SK-N-SH treated with all-trans-retinoic acid at 6 μM for 48 hours (cell line): Measurements from ENCODE around the gene URI1.

Experiments
- ARNTL ChIP-seq: fragments of 450-650 bp; formaldehyde crosslinking; IDR thresholded peaks from 2 replicates; pipeline ENCODE4 v1.5.0; 2020; ENCODE audit warnings: low read depth, mild to moderate bottlenecking, moderate library complexity, borderline replicate concordance
- CSDC2 ChIP-seq: fragments of 250-450 bp; sonication (Bioruptor Pico); IDR thresholded peaks from 2 replicates; pipeline ENCODE4 v1.5.0; 2020; ENCODE audit warnings: mild to moderate bottlenecking, moderate library complexity
- CSRNP3 ChIP-seq: fragments of 250-450 bp; sonication (Bioruptor Pico); IDR thresholded peaks from 2 replicates; pipeline ENCODE4 v1.5.1; 2021; ENCODE audit warnings: mild to moderate bottlenecking, moderate library complexity
- ESRRG ChIP-seq: fragments of 250-450 bp; sonication (Bioruptor Pico); IDR thresholded peaks from 2 replicates; pipeline ENCODE4 v1.6.1; 2021; ENCODE audit warnings: mild to moderate bottlenecking
- PATZ1 ChIP-seq: fragments of 250-450 bp; sonication (Bioruptor Pico); IDR thresholded peaks from 2 replicates; pipeline ENCODE4 v1.8.0; 2020; ENCODE audit warnings: mild to moderate bottlenecking, moderate library complexity, borderline replicate concordance
- TOX ChIP-seq: fragments of 250-450 bp; sonication (Bioruptor Pico); IDR thresholded peaks from 2 replicates; pipeline ENCODE4 v1.8.0; 2021; ENCODE audit warnings: mild to moderate bottlenecking, moderate library complexity, borderline replicate concordance
- TSHZ2 ChIP-seq: fragments of 250-450 bp; sonication (Bioruptor Pico); IDR thresholded peaks from 2 replicates; pipeline ENCODE4 v1.5.0; 2020; ENCODE audit warnings: mild to moderate bottlenecking, moderate library complexity
- ZC3H10 ChIP-seq: fragments of 250-450 bp; sonication (Bioruptor Pico); IDR thresholded peaks from 2 replicates; pipeline ENCODE4 v1.5.1; 2021; ENCODE audit warnings: mild to moderate bottlenecking, moderate library complexity

- no peak for TF ChIP-seq ARNTL (CRISPR knock-in tag)
- TF ChIP-seq CSDC2 = no peak
- TF ChIP-seq PATZ1 (CRISPR knock-in tag) = no peak
- no peak for TF ChIP-seq TOX (CRISPR knock-in tag)
- no peak for TF ChIP-seq TSHZ2 (CRISPR knock-in tag)
- no peak for TF ChIP-seq ESRRG
- TF ChIP-seq CSRNP3 (CRISPR knock-in tag) = no peak
- TF ChIP-seq ZC3H10 (CRISPR knock-in tag) = no peak
Measured at GRCh38 chr19:30006207-30006606, 64.2 kb downstream of the URI1 start.
